K562 (cell line): ENCODE measurements around the gene MINK1. TPM values are rescaled to one million over a fixed set of nuclear protein-coding genes. Genes with fewer than 3 reads are reported as not detected.

ENCODE experiments used
- ARID1B ChIP-seq: fragments of 450-650 bp; IDR thresholded peaks from 2 replicates; pipeline ENCODE4 v1.6.1; 2016; ENCODE audit warnings: antibody characterized with exemption, mild to moderate bottlenecking, inconsistent platforms
- BCOR ChIP-seq: fragments of 450-650 bp; IDR thresholded peaks from 2 replicates; pipeline ENCODE4 v1.6.1; 2016
- DIDO1 ChIP-seq: fragments of 450-650 bp; IDR thresholded peaks from 2 replicates; pipeline ENCODE4 v1.6.1; 2016; ENCODE audit warnings: low read depth, missing biosample characterization, missing genetic modification characterization
- FOXK1 ChIP-seq: sonication (generic); formaldehyde crosslinking; IDR thresholded peaks from 2 replicates; pipeline ENCODE4 v1.8.0; 2022; ENCODE audit warnings: missing genetic modification reagents, mild to moderate bottlenecking, borderline replicate concordance
- HDAC1 ChIP-seq, 2 experiments: fragments of 450-650 bp; IDR thresholded peaks; 2 replicates each; pipeline ENCODE4 v1.6.1; 2016 to 2017; ENCODE audit warnings: inconsistent platforms in 1 of 2, mild to moderate bottlenecking in 1 of 2, moderate library complexity in 1 of 2
- NR2F6 ChIP-seq: fragments of 450-650 bp; formaldehyde crosslinking; IDR thresholded peaks from 2 replicates; pipeline ENCODE4 v1.4.0; 2020; ENCODE audit warnings: mild to moderate bottlenecking
- NRF1 ChIP-seq, 2 experiments: fragments of 450-650 bp; IDR thresholded peaks in 1 of 2; conservative IDR thresholded peaks in 1 of 2; 2 replicates each; pipeline ENCODE4 v1.6.1; 2014; ENCODE audit warnings: mild to moderate bottlenecking in 2 of 2
- OTX1 ChIP-seq: fragments of 450-650 bp; formaldehyde crosslinking; IDR thresholded peaks from 2 replicates; pipeline ENCODE4 v1.4.0; 2022; ENCODE audit warnings: mild to moderate bottlenecking
- RBM14 ChIP-seq: fragments of 200-400 bp; formaldehyde crosslinking; IDR thresholded peaks from 2 replicates; pipeline ENCODE4 v1.6.1; 2018; ENCODE audit warnings: low read depth, mild to moderate bottlenecking, low read length, moderate library complexity, borderline replicate concordance; ENCODE audit not compliant: insufficient read depth
- SMC3 ChIP-seq: conservative IDR thresholded peaks from 2 replicates; pipeline ENCODE4 v1.6.1; 2011; ENCODE audit warnings: low read depth, low read length, improper control_type of control experiment; ENCODE audit not compliant: insufficient read depth
- TEAD1 ChIP-seq, 2 experiments: fragments of 450-650 bp in 1 of 2; sonication (generic) in 1 of 2; formaldehyde crosslinking; IDR thresholded peaks; 2 replicates each; pipeline versions ENCODE4 v1.4.0 to v1.8.0; 2020 to 2022; ENCODE audit warnings: mild to moderate bottlenecking in 2 of 2, missing genetic modification reagents in 1 of 2
- XRCC4 ChIP-seq: IDR thresholded peaks from one replicate; pipeline ENCODE4 v1.6.1; 2011; ENCODE audit not compliant: insufficient read depth, insufficient read length; ENCODE audit errors: extremely low read depth
- polyA plus RNA-seq, 8 experiments: library from polyadenylated mRNA; depleted of rRNA in 4 of 8; stranded (reverse) in 5 of 8; unstranded in 3 of 8; fragments of >200 nt; fragmentation: Nextera tagmentation in 2 of 8; fragmentation: Illumina TruSeq in 1 of 8; extraction: Ambion mirVana in 2 of 8; extraction: Trizol in 1 of 8; gene quantifications; 2 replicates each; pipeline versions ENCODE4 v1.2.1 to v1.2.3, GENCODE V29; 2011 to 2014; ENCODE audit warnings: inconsistent platforms in 1 of 8, missing spikeins in 1 of 8
- total RNA-seq, 7 experiments: library from RNA; depleted of rRNA in 6 of 7; stranded (reverse); fragments of >200 nt in 6 of 7; fragmentation: Illumina TruSeq in 2 of 7; extraction: Trizol in 2 of 7; gene quantifications; 2 replicates each; pipeline versions ENCODE4 v1.2.1 to v1.2.3, GENCODE V29; 2011 to 2021; ENCODE audit warnings: low replicate concordance in 1 of 7
- TF ChIP-seq, protein P1 (sequence below): fragments of 450-650 bp; IDR thresholded peaks from 2 replicates; pipeline ENCODE4 v1.6.1; 2016; ENCODE audit warnings: borderline replicate concordance
- TF ChIP-seq, protein P2 (sequence below): fragments of 450-650 bp; formaldehyde crosslinking; IDR thresholded peaks from 2 replicates; pipeline ENCODE4 v1.4.0; 2022; ENCODE audit warnings: mild to moderate bottlenecking, moderate library complexity
- TF ChIP-seq, protein P3 (sequence below), 2 experiments: fragments of 450-650 bp; formaldehyde crosslinking in 1 of 2; IDR thresholded peaks; 2 replicates each; pipeline versions ENCODE4 v1.4.0 to v1.6.1; 2014 to 2020; ENCODE audit warnings: mild to moderate bottlenecking in 2 of 2, borderline replicate concordance in 1 of 2, low read depth in 1 of 2

Gene MINK1
- total and polyA plus RNA-seq, 9 of the 15 experiments (the other 6 are each of a cell fraction or from before 2014, with no cell fraction given) = 0.11 to 54.2 (median 14.9) TPM

DNA sequence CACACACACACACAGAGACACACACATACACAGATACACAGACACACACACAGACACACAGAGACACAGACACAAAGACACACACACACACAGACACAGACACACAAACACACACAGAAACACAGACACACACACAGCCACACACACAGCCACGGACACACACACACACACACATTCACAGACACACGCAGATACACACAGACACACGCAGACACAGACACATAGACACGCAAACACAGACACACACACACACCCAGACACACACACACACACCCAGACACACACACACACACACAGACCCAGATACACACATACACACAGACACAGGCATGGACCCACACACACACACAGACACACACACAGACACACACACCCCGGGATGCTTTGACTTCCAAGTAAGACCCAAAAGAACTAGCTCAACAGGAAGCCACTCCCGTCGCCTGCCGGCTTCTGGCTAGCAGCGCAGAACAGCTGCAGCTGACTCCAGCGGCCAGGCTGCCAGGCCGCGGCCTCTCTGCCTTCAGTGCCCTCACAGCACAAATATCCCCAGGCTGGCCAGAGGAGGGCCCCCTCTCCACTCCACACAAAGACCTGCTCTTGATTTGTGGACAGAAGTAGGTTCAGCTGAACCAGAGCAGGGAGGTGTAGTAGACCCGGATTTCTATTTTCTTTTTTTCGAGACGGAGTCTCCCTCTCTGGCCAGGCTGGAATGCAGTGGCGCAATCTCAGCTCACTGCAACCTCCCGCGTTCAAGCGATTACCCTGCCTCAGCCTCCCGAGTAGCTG, 75.8 kb downstream of the MINK1 start (continued):
- TF ChIP-seq, protein P1, sequence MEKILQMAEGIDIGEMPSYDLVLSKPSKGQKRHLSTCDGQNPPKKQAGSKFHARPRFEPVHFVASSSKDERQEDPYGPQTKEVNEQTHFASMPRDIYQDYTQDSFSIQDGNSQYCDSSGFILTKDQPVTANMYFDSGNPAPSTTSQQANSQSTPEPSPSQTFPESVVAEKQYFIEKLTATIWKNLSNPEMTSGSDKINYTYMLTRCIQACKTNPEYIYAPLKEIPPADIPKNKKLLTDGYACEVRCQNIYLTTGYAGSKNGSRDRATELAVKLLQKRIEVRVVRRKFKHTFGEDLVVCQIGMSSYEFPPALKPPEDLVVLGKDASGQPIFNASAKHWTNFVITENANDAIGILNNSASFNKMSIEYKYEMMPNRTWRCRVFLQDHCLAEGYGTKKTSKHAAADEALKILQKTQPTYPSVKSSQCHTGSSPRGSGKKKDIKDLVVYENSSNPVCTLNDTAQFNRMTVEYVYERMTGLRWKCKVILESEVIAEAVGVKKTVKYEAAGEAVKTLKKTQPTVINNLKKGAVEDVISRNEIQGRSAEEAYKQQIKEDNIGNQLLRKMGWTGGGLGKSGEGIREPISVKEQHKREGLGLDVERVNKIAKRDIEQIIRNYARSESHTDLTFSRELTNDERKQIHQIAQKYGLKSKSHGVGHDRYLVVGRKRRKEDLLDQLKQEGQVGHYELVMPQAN = peak; percentile 48; the same call in 1 of the 2 replicates
- TF ChIP-seq ARID1B (peak; percentile 55), DIDO1 (tag) (peak; percentile 59; the same call in 1 of the 2 replicates), NR2F6 (no peak), TEAD1 (CRISPR knock-in tag; IDR thresholded peaks at IDR 0.05) (0 out of 4 replicates have a peak, but pooled peaks of 1 of the 2 experiments have one; percentile 35), XRCC4 (no peak), NRF1 (conservative IDR thresholded peaks at IDR 0.05 in 1 of 2, IDR thresholded peaks at IDR 0.05 in 1 of 2) (peak; percentile 30 to 41; a peak in 2 of 4 replicates), HDAC1 (IDR thresholded peaks at IDR 0.05) (peak in 1 of 2 experiments; percentile 68; a peak in 2 of 4 replicates), BCOR (peak; percentile 67), FOXK1 (CRISPR knock-in tag) (no peak), RBM14 (no peak), OTX1 (0 out of 2 replicates have a peak, but pooled peaks have one; percentile 62), SMC3 (peak; percentile 81)
- TF ChIP-seq, protein P2, sequence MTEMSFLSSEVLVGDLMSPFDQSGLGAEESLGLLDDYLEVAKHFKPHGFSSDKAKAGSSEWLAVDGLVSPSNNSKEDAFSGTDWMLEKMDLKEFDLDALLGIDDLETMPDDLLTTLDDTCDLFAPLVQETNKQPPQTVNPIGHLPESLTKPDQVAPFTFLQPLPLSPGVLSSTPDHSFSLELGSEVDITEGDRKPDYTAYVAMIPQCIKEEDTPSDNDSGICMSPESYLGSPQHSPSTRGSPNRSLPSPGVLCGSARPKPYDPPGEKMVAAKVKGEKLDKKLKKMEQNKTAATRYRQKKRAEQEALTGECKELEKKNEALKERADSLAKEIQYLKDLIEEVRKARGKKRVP = no peak
- TF ChIP-seq, protein P3, sequence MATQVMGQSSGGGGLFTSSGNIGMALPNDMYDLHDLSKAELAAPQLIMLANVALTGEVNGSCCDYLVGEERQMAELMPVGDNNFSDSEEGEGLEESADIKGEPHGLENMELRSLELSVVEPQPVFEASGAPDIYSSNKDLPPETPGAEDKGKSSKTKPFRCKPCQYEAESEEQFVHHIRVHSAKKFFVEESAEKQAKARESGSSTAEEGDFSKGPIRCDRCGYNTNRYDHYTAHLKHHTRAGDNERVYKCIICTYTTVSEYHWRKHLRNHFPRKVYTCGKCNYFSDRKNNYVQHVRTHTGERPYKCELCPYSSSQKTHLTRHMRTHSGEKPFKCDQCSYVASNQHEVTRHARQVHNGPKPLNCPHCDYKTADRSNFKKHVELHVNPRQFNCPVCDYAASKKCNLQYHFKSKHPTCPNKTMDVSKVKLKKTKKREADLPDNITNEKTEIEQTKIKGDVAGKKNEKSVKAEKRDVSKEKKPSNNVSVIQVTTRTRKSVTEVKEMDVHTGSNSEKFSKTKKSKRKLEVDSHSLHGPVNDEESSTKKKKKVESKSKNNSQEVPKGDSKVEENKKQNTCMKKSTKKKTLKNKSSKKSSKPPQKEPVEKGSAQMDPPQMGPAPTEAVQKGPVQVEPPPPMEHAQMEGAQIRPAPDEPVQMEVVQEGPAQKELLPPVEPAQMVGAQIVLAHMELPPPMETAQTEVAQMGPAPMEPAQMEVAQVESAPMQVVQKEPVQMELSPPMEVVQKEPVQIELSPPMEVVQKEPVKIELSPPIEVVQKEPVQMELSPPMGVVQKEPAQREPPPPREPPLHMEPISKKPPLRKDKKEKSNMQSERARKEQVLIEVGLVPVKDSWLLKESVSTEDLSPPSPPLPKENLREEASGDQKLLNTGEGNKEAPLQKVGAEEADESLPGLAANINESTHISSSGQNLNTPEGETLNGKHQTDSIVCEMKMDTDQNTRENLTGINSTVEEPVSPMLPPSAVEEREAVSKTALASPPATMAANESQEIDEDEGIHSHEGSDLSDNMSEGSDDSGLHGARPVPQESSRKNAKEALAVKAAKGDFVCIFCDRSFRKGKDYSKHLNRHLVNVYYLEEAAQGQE (IDR thresholded peaks at IDR 0.05; ENCODE audit: borderline replicate concordance) = peak; percentile 77
- TF ChIP-seq, protein P3 (CRISPR knock-in tag; IDR thresholded peaks at IDR 0.05; ENCODE audit: low read depth) = no peak
